ENCODE measurements around the gene UTF1.

DNA sequence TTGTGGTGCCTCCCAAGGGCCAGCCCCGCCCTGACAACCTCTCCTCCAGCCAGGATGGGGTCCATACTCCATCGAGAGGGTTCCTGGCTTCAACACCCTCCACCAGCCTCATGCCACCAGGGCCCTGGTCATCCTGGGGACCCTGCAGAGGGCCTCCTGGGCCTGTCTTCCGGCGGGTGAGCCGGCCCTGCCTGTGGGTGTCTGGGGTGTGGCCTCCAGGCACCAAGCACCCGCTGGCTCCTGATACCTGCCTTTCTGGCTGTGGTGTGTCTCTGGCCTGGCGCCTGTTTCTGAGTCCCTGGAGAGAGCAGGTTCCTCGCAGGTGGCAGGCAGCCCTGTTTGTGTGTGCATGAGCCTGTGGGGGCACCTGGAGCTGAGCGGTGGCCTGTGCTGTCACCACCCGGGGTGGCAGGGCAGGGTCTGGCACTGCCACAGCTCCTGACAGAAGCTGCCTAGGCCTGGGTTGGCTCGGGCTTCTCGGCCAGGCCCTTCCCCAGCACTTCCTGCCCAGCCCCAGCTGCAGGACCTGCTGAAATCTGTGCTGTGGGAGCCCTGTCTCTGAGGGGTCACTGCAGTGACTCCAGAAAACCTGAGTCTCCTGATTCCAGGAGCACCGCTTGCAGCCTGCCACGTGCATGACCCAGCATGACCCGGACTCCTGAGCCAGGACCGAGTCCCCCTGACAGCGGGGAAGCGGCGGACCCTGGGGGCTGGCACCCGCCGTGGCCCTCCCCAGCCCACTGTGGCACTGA is 28.2 kb downstream of the UTF1 start:
- TF ChIP-seq, protein P1, sequence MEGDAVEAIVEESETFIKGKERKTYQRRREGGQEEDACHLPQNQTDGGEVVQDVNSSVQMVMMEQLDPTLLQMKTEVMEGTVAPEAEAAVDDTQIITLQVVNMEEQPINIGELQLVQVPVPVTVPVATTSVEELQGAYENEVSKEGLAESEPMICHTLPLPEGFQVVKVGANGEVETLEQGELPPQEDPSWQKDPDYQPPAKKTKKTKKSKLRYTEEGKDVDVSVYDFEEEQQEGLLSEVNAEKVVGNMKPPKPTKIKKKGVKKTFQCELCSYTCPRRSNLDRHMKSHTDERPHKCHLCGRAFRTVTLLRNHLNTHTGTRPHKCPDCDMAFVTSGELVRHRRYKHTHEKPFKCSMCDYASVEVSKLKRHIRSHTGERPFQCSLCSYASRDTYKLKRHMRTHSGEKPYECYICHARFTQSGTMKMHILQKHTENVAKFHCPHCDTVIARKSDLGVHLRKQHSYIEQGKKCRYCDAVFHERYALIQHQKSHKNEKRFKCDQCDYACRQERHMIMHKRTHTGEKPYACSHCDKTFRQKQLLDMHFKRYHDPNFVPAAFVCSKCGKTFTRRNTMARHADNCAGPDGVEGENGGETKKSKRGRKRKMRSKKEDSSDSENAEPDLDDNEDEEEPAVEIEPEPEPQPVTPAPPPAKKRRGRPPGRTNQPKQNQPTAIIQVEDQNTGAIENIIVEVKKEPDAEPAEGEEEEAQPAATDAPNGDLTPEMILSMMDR (IDR thresholded peaks at IDR 0.05; ENCODE audit: low read depth, low read length, poor library complexity, severe bottlenecking), result no peak
- TF ChIP-seq EZH2phosphoT487 (IDR thresholded peaks at IDR 0.05; ENCODE audit: borderline replicate concordance, low read length), result no peak

All from DOHH2 (cell line).